GM18526 (cell line): ENCODE data around the gene CTNNA2.

ENCODE experiments used
- POLR2A ChIP-seq: IDR thresholded peaks from 3 replicates; pipeline ENCODE4 v1.6.1; 2011; ENCODE audit not compliant: insufficient read length; ENCODE audit errors: extremely low read depth

CTNNA2 gene

DNA sequence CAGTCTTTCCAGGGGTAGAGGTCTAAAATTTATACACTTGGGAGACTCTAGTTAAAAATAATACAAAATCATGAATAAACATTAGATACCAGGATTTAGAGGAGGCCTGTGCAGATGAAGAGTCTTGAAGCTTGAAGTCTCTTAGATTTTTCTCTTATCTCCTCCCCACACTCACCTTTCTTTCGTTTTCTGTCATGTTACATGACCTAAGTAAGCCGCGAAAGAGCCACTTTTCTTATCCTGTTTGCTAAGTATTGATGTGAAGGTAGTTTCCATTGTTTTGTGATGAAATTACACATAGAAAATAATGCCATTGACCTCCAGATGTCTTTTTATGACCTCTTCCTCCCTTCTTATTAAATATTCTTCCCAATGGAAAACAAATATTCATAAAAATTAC is 423.9 kb downstream of the CTNNA2 start:
- TF ChIP-seq POLR2A: no peak

DNA sequence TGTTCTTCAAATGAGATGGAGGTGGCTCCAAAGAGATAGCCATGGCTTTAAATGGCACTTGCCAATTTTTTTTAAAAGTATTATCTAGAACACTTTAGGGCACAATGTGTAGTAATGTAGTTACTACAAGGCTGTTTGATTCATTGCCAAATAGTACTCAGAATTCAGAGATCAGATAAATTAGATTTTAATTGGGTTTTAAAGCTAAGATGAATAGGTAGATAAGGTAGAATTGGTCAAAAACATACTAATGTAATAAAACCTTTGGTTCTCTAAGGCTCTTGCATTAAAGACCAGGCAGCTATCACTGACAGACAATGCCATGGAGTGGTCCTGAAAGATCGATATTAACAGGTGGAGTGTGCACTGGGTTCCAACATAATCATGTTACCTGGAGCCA is 425.8 kb downstream of the CTNNA2 start:
- no peak for TF ChIP-seq POLR2A

DNA sequence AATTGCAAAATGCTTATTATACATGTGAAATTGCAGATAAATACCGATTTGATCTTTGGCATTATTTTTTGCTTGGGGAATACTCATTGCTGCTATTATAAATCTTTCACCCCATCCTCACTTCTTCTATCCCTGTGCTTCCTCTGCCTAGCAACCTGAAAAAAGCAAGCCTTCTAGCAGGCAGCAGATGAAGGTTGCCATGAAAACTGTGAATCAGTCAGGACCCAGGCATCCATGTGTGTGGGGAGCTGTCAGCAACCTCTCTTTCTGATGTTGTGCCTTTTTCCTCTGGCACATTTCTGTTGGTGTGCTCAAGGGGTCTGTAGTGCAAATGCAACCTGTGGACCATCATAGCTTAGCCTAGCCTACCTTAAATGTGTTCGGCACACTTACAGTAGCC is 427.5 kb downstream of the CTNNA2 start:
- no peak for TF ChIP-seq POLR2A

DNA sequence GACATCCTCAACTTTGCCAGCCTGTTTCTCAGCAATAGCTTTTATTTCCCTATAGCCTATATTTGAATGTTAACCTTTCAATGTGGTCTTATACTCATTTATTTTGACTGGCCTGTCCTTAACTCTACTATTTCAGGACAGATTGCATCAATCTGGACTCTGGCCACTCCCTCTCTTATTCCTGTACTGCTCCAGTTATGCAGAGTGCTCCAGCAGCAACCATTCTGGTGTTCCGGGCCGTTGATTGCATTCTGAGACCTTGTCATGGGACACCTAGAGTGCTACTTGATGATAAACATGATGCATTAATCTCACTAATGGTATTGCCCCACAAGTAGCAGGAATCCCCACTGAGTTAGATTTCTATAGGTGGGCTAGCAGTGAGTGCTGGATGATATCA is 428.3 kb downstream of the CTNNA2 start:
- no peak for TF ChIP-seq POLR2A

DNA sequence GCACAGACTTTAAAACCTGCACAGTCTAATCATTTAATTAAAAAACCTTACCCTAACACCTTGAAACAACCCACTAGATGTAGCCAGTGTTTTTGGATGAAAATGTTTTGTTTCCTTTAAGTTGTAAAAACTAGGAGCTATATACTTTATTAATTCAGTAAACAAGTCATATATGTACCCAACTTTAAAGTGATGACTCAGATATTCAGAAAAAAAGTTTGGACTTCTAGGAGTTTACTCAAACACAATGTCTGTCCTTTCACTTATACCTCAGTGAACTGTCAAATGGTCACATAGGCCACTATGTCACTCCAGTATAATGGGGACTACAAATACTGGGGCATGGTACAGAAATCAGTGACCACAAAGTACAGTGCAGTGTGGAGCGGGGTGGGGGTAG is 431.4 kb downstream of the CTNNA2 start:
- TF ChIP-seq POLR2A: no peak

DNA sequence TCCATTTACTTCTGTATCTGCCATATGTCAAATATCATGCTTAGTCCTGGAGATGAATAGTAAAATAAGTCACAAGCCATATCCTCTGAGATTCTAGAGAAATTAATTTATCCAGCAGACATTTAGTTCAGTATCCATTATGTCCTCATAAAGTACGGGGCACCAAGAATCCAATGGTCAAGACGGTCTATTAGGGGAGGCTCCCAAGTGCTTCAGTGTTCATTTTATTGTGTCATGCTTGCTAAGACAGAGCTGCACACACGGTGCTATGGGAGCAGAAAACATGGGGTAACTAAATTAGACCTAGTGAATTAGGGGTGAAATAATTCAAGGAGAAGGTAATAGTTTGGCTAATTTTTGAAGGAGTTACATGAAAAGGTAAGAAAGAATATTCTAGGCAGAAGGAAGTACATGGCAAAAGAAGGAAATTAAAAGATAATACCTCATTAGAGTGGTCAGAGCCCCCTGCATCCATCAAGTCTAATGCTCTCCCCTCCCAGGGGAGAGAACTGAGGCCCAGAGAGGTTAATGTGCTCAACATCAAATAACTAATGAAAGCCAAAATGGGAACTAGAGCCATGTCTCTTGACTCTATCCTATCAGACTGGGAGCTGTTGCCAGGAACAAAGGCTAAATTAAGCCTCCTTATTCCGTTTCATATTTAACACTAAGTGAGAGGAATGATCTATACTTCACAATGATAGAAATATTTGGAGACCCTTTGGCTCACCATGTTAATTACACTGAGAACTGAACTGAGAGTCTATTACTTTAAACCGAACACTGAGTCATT is 433.0 kb downstream of the CTNNA2 start:
- no peak for TF ChIP-seq POLR2A

DNA sequence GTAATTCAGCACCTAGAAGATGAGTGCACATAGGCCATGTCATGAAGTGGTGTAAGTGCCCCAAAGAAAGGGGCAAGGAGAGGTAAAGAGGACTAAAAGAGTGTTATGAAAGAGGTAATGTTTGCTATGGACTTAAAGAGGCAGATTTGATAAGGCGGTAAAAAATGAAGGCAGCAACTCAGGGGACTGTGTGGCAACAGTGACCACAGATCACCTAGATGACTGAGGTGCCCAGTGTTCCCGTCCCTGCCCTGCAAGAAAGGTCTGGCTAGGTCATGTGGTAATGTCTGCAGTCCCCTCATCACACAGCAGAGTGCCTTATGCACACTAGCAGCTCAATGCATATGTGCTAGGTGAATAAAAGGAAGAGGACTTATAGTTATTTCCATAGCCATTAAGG is 434.9 kb downstream of the CTNNA2 start:
- TF ChIP-seq POLR2A: no peak

DNA sequence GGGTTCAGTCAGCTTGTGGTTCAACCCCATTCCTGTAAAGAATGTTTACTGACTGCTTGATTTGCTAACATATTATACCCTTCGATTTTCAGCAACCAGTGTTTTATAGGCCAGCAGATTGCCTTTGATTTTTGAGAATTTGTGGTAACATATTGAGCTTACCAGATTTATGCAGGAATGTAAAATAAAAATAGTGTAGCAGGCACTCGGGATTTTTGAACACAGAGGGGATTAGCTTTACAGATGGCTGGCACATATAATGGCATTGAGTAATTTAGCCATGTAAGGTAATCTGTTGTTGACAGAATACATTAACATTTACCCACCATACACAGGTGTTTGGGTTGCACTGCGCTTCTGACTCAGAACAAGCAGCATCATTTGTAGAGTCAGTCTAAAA is 437.7 kb downstream of the CTNNA2 start:
- no peak for TF ChIP-seq POLR2A

DNA sequence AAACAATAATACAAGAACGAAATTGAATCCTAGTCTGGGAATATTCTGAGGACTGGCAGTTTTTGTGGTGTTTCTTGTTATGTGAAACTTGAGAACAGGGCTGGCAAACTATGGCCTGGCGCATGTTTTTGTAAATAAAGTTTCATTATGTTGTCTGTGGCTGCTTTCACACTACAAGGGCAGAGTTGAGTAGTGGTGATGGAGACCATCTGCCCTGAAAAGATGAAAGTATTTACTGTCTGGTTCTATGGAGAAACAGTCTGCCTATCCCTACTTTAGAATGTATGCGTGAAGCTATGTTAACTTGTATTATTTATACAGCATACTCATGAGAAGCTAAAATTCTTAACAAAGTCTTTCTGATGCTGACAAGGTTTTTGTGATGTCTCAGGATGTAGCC is 439.8 kb downstream of the CTNNA2 start:
- no peak for TF ChIP-seq POLR2A

DNA sequence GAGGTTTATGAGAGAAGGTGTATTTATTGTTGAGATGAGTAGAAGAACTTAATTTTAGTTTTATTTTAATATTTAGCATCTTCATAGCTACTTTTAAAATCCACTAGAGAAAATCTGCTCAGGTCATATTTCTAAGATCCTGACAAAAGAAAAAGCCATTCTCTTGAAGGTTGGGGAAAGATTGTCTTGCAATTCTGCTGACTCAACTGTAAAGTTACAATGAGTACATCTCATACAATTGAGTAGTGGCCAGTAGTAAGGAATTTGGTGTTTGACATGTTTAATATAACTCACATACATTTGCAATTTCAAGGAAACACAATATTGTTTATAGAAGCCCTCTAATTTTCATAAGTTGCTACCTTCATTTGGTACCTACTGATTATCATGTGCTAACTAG is 447.2 kb downstream of the CTNNA2 start:
- TF ChIP-seq POLR2A: no peak

DNA sequence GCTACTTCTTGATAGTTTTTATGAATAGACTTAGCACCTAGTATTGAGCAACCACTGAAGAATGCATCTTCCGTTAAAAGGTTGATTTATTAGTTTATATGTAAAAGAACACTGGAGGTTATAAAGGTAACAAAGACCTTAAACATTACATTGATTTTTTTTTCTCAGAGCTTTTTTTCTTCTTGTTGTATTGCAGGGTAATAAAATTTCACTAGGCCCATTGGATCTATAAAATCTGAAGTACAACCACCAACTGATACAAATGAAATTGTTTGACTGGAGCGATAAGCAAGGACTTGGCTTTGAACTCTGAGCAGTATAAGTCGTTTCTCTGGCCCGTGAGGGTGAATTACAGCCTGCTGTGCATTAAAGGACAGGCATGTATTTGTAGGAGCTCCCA is 447.7 kb downstream of the CTNNA2 start:
- TF ChIP-seq POLR2A: no peak

DNA sequence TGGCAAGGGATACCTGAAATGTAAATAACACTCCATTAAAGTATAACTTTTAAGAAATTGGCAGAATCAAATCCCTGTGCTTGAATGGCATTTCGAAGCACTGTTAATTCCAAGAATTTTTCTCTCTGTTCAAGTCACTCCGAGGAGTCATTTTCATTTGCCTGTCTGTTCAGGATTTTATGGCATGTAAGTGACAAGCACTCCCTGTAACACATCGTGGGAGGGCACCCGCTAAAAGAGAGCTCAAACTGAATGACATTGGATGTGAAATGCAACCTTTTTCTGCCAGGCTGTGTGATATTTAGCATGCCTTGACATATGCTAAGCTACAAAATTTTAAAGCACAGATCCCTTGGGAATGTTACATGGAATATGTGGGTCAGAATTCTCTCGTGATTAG is 452.1 kb downstream of the CTNNA2 start:
- no peak for TF ChIP-seq POLR2A

DNA sequence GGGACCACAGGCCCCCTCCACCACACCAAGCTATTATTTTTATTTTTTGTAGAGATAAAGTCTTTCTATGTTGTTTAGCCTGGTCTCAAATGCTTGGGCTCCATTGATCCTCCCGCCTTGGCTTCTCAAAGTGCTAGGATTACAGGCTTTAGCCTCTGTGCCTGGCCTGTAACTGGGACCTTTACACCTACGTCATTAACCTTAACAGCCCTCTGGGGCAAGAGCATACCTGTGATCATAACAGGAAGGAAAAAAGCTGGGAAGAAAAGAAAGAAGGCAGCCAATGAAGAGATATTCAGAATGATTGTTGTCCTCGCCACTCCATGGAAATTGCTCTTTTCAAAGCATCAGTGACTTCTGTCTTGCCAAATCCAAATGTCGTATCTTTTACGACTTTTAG is 453.5 kb downstream of the CTNNA2 start:
- no peak for TF ChIP-seq POLR2A

DNA sequence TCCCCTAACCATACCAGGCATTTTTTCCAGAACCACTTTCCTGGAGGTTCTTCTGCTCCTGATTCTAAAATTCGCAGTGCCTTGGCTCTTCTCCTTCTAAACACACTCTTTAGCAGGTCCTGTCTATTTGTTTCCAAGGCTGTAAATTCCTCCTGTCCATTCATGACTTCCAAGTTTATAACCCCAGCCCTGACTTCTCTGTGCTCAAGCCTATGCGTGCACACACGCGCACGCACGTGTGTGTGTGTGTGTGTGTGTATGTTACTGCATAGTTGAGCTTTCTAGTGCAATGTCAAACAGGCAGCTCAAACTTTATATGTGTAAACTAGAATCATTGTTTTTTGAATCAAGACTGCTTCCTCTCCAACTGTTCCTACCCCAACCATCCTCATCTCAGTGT is 454.0 kb downstream of the CTNNA2 start:
- TF ChIP-seq POLR2A: no peak

DNA sequence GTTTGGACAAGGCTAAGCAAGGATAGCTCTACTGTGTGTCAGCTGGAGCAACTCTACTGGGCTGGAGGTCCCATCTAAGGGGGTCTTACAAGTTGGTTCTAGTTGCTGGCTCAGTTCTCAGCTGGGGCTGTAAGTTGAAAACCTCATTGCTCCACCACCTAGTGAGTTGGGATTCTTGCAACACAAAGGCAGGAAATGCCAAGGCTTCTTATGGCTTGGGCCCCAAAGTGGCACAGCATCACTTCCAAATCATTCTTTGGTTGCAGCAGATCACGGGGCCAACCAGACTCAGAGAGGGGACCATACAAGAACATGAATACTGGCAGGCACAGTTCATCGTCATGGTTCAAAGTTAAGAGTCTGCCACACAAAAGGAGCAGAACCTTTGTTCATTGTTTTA is 459.0 kb downstream of the CTNNA2 start:
- TF ChIP-seq POLR2A: no peak

DNA sequence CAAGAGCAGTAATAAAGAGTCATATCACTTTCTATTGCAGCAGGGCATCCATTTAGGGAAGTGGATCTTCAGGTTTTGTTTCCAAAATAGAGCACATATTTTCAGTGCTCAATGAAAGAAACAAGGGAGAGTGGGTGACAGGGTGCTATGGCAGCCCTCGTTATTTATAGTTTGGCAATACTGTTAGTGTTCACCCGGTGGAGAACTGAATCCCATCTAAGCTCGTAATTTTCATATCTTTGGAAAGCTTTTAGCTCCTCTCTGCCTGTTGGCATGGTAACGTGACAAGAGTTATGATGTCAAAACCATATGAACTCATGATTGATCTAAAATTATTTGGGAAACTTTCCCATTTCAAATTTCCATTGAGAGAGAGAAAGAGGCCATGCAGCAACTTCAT is 459.8 kb downstream of the CTNNA2 start:
- TF ChIP-seq POLR2A: no peak
